ENCODE data around the gene PCBP1.
A peak's percentile ranks its signal among the peaks of the same experiment; 100 is the strongest.

Gene PCBP1

DNA sequence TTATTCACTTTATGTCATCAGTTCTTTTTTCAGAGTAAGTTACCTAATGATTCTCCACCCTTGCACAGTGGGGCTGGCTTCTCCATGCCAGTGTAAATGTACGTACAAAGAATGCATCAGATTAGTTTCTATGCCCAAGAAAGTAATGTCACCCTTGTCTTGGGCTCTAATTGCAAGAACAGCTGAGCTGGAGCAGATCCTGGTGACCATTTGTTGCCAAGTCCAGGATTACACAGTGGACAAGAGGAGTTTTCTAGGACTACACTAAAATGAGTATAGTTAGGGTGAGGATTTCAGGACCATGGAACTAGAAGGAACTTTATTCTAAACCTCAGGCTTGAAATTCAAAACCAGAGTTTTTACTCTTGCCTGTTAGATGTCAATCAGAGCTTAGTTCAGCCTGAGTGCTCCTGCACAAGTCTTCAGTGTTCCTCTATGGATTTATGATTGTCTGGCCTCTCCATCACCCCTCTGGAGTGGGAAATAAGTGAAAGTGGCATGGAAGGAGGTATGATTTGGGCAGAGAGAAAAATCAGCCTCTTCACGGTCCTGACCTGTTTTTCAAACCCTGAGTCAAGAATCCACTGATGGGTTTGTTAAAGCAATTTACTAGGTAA is 29.8 kb downstream of the PCBP1 start:
- Histone ChIP-seq H3K4me1 (ENCODE audit: control insufficient read depth, low read length) (peaks cover 69% of the 10 kb centered on the region), H3K27ac (ENCODE audit: low read depth, low read length) (no peak overlapping the region)
- TF ChIP-seq CTCF (IDR thresholded peaks at IDR 0.05; ENCODE audit: low read depth, low read length, poor library complexity, severe bottlenecking) (no peak), EZH2phosphoT487 (IDR thresholded peaks at IDR 0.05; ENCODE audit: borderline replicate concordance, low read length) (no peak)

DNA sequence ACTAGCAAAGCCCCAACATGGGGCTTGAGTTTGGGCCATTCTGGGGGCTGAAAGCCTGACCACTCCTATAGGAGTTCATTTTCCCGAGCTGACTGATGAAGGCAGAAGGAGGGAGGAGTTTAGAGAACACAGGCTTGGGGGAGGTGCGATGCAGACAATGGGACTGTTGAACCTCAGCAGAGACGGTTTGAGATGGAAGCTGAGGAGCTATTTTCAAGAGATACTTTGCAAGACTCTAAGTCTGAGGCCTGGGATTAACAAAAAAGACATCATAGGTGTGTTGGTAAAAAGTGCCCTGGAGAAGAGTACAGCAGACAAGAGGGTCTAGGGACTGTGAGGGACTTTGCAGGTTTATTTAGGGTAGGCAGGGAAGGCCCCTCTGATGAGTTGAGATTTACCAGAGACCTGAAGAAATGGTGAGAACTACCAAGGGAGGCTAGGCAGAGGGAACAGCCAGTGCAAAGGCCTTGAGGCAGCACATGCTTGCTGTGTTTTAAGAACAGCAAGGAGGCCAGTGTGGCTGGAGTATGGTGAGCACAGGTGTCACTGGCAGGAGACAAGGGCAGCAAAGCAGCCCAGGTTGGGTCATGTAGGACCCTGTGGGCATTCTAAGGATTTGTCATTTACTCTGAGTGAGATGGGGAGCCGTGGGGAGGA is 31.6 kb downstream of the PCBP1 start:
- no peaks in the 10 kb centered on the region for H3K9me2 ChIP-seq (replicated peaks; ENCODE audit: control insufficient read depth, low read length)
- H3K36me3 ChIP-seq (ENCODE audit: control insufficient read depth, low read length): no peaks in the 10 kb centered on the region
- TF ChIP-seq CTCF (IDR thresholded peaks at IDR 0.05; ENCODE audit: low read depth, low read length, poor library complexity, severe bottlenecking) (no peak), EZH2phosphoT487 (IDR thresholded peaks at IDR 0.05; ENCODE audit: borderline replicate concordance, low read length) (no peak)
- no peaks in the 10 kb centered on the region for H4K20me1 ChIP-seq (ENCODE audit: control insufficient read depth, insufficient read depth, low read depth, low read length)
- H3K4me1 ChIP-seq (ENCODE audit: control insufficient read depth, low read length): peaks cover 86% of the 10 kb centered on the region
- H3K79me2 ChIP-seq (ENCODE audit: control insufficient read depth, low read length): no peaks in the 10 kb centered on the region
- peak overlapping the region; percentile 69 for H3K4me2 ChIP-seq (ENCODE audit: low read length)
- no peaks in the 10 kb centered on the region for H3K27me3 ChIP-seq (ENCODE audit: control insufficient read depth, low read length)
- H3K27ac ChIP-seq (ENCODE audit: low read depth, low read length): peak overlapping the region; percentile 58
- H3K9me3 ChIP-seq (ENCODE audit: control insufficient read depth, insufficient read depth, low read length): no peaks in the 10 kb centered on the region
- peaks cover 41% of the 10 kb centered on the region for H3F3A ChIP-seq (ENCODE audit: control insufficient read depth, insufficient read depth)
- peak overlapping the region; percentile 45 for H3K4me3 ChIP-seq (ENCODE audit: low read length)

More for the DNA sequence above, 29.8 kb downstream of the PCBP1 start:
- H3K79me2 ChIP-seq (ENCODE audit: control insufficient read depth, low read length): no peaks in the 10 kb centered on the region
- no peaks in the 10 kb centered on the region for H3K27me3 ChIP-seq (ENCODE audit: control insufficient read depth, low read length)
- no peak overlapping the region for H3K4me3 ChIP-seq (ENCODE audit: low read length)
- H3K9me3 ChIP-seq (ENCODE audit: control insufficient read depth, insufficient read depth, low read length): no peaks in the 10 kb centered on the region
- no peak overlapping the region for H3K4me2 ChIP-seq (ENCODE audit: low read length)
- H3K36me3 ChIP-seq (ENCODE audit: control insufficient read depth, low read length): no peaks in the 10 kb centered on the region
- no peaks in the 10 kb centered on the region for H4K20me1 ChIP-seq (ENCODE audit: control insufficient read depth, insufficient read depth, low read depth, low read length)
- peaks cover 23% of the 10 kb centered on the region for H3F3A ChIP-seq (ENCODE audit: control insufficient read depth, insufficient read depth)
- no peaks in the 10 kb centered on the region for H3K9me2 ChIP-seq (replicated peaks; ENCODE audit: control insufficient read depth, low read length)

- Histone ChIP-seq H3K36me3 (ENCODE audit: control insufficient read depth, low read length) (no peaks in the 10 kb centered on the region), H3K27ac (ENCODE audit: low read depth, low read length) (peak overlapping the region; percentile 96), H4K20me1 (ENCODE audit: control insufficient read depth, insufficient read depth, low read depth, low read length) (no peaks in the 10 kb centered on the region), H3K4me2 (ENCODE audit: low read length) (peak overlapping the region; percentile 71), H3K4me3 (ENCODE audit: low read length) (peak overlapping the region; percentile 43), H3K4me1 (ENCODE audit: control insufficient read depth, low read length) (peaks cover 98% of the 10 kb centered on the region), H3K79me2 (ENCODE audit: control insufficient read depth, low read length) (no peaks in the 10 kb centered on the region), H3K9me2 (replicated peaks; ENCODE audit: control insufficient read depth, low read length) (no peaks in the 10 kb centered on the region), H3F3A (ENCODE audit: control insufficient read depth, insufficient read depth) (peaks cover 53% of the 10 kb centered on the region), H3K9me3 (ENCODE audit: control insufficient read depth, insufficient read depth, low read length) (no peaks in the 10 kb centered on the region), H3K27me3 (ENCODE audit: control insufficient read depth, low read length) (no peaks in the 10 kb centered on the region)
- TF ChIP-seq EZH2phosphoT487 (IDR thresholded peaks at IDR 0.05; ENCODE audit: borderline replicate concordance, low read length): no peak
Measured at GRCh38 chr2:70121627-70122372, 34.5 kb downstream of the PCBP1 start.

All from DOHH2 (cell line).